Measurements from ENCODE around the gene SNRPA1.

Gene SNRPA1

GRCh38 chr15:101255615-101256241 is 39.3 kb downstream of the SNRPA1 start:
- H3K27ac ChIP-seq: no peak overlapping the region
- no peaks in the 10 kb centered on the region for H3K9me3 ChIP-seq (ENCODE audit: severe bottlenecking)
- peak; percentile 17 for DNase-seq
- H3K27me3 ChIP-seq (ENCODE audit: insufficient read depth, low read depth, severe bottlenecking): no peaks in the 10 kb centered on the region
- H3K4me3 ChIP-seq (ENCODE audit: low read depth, low read length): no peak overlapping the region
- no peaks in the 10 kb centered on the region for H3K36me3 ChIP-seq
- TF ChIP-seq CTCF (IDR thresholded peaks at IDR 0.05; ENCODE audit: low read depth, low read length): no peak

GRCh38 chr15:101255051-101255395 is 40.0 kb downstream of the SNRPA1 start:
- TF ChIP-seq CTCF (IDR thresholded peaks at IDR 0.05; ENCODE audit: low read depth, low read length): no peak
- Histone ChIP-seq H3K9me3 (ENCODE audit: severe bottlenecking) (no peaks in the 10 kb centered on the region), H3K4me3 (ENCODE audit: low read depth, low read length) (no peak overlapping the region), H3K36me3 (no peaks in the 10 kb centered on the region), H3K27me3 (ENCODE audit: insufficient read depth, low read depth, severe bottlenecking) (no peaks in the 10 kb centered on the region), H3K27ac (no peak overlapping the region)
- no peak for DNase-seq

GRCh38 chr15:101254157-101255050 is 40.6 kb downstream of the SNRPA1 start:
- no peak overlapping the region for H3K27ac ChIP-seq
- H3K4me3 ChIP-seq (ENCODE audit: low read depth, low read length): no peak overlapping the region
- no peaks in the 10 kb centered on the region for H3K27me3 ChIP-seq (ENCODE audit: insufficient read depth, low read depth, severe bottlenecking)
- no peaks in the 10 kb centered on the region for H3K9me3 ChIP-seq (ENCODE audit: severe bottlenecking)
- peaks cover 2% of the 10 kb centered on the region; the same call in 1 of the 2 replicates for H3K36me3 ChIP-seq
- no peak for DNase-seq
- no peak for TF ChIP-seq CTCF (IDR thresholded peaks at IDR 0.05; ENCODE audit: low read depth, low read length)

GRCh38 chr15:101252836-101253235 is 42.2 kb downstream of the SNRPA1 start:
- TF ChIP-seq CTCF (IDR thresholded peaks at IDR 0.05; ENCODE audit: low read depth, low read length): no peak
- H3K4me3 ChIP-seq (ENCODE audit: low read depth, low read length): peak overlapping the region; percentile 64
- H3K27ac ChIP-seq: no peak overlapping the region
- peaks cover 7% of the 10 kb centered on the region for H3K36me3 ChIP-seq
- no peaks in the 10 kb centered on the region for H3K27me3 ChIP-seq (ENCODE audit: insufficient read depth, low read depth, severe bottlenecking)
- DNase-seq: no peak
- no peaks in the 10 kb centered on the region for H3K9me3 ChIP-seq (ENCODE audit: severe bottlenecking)

GRCh38 chr15:101251830-101252820 is 42.9 kb downstream of the SNRPA1 start, which contains the start of gene CHSY1:
Gene CHSY1 (minus strand): TSS chr15:101252048. CDS start chr15:101251456, 592 bp downstream.
- peak; percentile 42; the same call in 1 of the 2 replicates for TF ChIP-seq CTCF (IDR thresholded peaks at IDR 0.05; ENCODE audit: low read depth, low read length)
- Histone ChIP-seq H3K27me3 (ENCODE audit: insufficient read depth, low read depth, severe bottlenecking) (no peaks in the 10 kb centered on the region), H3K9me3 (ENCODE audit: severe bottlenecking) (no peaks in the 10 kb centered on the region), H3K36me3 (peaks cover 13% of the 10 kb centered on the region), H3K4me3 (ENCODE audit: low read depth, low read length) (peak within 1 kb of the TSS; percentile 67), H3K27ac (peak within 1 kb of the TSS; percentile 91)
- DNase-seq: peak; percentile 89
